Dermis blood vessel endothelial cell (primary cell): ENCODE measurements around the gene CNTF. TPM values are rescaled to one million over a fixed set of nuclear protein-coding genes. Genes with fewer than 3 reads are reported as not detected.

ENCODE experiments used
- DNase-seq: peaks from one replicate; pipeline ENCODE4 v3.0.0; 2010
- total RNA-seq: library from RNA; depleted of rRNA; stranded (reverse); fragments of >200 nt; gene quantifications from 2 replicates; pipeline ENCODE4 v1.2.3, GENCODE V29; 2014

CNTF gene
- total RNA-seq, 1 donor from 2014 or later: 1.7 TPM

DNA sequence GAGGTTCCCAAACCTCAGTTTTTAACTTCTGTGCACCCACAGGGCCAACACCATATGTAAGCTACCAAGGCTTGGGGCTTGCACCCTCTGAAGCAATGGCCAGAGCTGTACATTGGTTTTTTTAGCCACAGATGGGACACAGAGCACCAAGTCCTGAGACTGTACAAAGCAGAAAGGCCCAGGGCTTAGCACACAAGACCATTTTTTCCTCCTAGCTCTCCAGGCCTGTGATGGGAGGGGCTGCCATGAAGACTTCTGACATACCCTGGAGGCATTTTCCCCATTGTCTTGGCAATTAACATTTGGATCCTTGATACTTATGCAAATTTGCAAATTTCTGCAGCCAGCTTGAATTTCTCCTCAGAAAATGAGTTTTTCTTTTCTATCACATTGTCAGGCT, 23.4 kb downstream of the CNTF start:
- DNase-seq: no peak

DNA sequence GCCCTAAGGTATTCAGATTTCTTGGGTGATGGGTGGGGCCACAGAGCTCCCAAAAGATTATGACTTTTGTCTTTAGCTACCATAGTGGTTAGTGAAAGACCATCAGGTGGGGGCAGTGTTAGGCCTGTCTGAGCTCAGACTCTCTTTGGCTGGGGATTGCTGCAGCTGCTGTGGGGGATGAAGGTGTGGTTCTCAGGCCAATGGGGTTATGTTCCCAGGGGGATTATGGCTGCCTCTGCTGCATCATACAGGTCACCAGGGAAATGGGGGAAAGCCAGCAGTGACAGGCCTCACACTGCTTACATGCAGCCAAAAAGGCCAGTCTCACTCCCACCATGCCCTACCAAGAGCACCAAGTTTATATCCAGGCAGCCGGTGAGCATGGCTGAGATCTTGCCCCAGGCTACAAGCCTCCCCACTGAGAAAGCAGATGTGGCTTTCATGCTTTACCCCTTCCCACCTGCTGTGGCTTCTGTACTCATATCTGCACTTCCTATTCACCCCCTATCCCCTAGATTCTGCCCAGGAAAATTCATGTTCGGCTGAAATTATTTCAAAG, 24.8 kb downstream of the CNTF start:
- DNase-seq: no peak

GRCh38 chr11:58647866-58648265, 25.4 kb downstream of the CNTF start:
- no peak for DNase-seq

- DNase-seq: no peak
These were observed 27.2 kb downstream of the CNTF start for GRCh38 chr11:58649623-58650022.

DNA sequence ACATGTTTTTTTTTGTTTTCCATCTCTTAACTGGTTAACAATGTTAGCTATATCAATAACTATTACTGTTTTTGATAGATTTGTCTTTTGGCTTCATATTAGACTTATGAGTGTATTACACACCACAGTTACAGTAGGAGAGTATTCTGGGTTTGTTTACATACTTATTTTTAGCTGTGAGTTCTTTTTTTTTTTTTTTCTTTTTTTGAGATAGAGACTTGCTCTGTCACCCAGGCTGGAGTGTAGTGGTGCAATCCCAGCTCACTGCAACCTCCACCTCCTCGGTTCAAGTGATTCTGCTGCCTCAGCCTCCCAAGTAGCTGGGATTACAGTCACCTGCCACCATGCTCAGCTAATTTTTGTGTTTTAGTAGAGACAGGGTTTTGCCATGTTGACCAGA, 28.0 kb downstream of the CNTF start:
- no peak for DNase-seq

DNA sequence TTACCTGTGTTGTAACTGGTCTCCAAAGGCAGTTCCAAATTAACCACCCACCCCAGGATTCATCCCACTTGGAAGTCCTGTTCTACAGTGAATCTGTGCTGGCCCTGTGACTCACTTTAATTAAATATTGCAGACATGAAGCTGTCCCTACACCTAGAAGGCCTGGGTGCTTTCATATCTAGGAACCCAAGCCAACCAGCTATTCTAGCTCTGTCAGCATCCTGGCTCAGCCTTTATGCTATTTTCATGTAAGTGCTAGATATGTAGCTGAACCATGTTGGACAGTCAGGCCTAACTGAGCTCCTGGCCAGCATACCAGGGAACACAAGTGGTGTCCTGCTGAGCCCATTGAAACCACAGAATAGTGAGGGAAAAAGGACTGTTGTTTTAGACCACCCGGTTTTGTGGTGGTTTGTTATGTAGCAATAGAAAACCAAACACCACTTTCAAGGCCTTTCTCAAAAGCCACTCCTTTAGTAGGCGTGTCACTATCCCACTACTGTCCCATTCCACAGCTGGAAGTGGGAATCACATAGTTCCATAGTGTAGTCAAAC, 30.3 kb downstream of the CNTF start:
- no peak for DNase-seq

GRCh38 chr11:58654079-58654907, 31.8 kb downstream of the CNTF start:
- peak; percentile 85 for DNase-seq

DNA sequence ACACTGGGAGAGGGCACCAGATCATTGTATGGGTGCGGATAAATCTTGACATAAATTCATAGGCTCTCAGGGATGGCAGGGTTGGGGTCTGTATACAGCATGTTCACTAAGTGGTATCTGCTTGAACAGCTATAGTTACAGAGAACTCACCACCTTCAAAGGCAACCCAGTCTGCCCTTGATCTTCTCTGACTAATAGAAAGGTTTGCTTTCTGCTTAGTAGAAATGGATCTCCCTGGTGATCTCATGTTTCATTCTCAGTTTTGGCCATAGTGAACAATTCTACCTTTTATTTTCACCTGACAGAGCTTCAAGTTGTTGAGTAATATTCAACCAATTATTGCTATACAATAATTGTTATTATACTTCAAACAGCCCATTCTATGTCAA, 32.4 kb downstream of the CNTF start:
- DNase-seq: no peak

DNA sequence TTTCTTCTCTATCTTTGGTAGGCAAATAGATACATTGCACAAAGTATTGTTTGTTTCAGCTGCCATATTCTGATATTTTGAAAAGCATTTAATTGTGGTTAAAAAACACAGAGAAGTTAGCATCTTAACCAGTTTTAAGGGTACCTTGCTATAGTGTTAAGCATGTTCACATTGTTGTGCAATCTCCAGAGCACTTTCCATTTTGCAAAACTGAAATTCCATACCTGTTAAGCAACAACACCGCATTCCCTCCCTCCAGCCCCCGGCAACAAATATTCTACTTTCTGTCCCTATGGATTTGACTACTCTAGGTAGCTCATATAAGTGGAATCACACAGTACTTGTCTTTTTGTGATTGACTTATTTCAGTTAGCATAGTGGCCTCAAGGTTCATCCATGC, 33.9 kb downstream of the CNTF start:
- no peak for DNase-seq

- DNase-seq: no peak
These were observed 36.2 kb downstream of the CNTF start for GRCh38 chr11:58658623-58659022.

GRCh38 chr11:58659404-58659803, 36.9 kb downstream of the CNTF start:
- no peak for DNase-seq

GRCh38 chr11:58659910-58660570, 37.6 kb downstream of the CNTF start:
- no peak for DNase-seq

GRCh38 chr11:58671983-58672633, 49.6 kb downstream of the CNTF start:
- no peak for DNase-seq

- DNase-seq: peak; percentile 14
These were observed 52.1 kb downstream of the CNTF start for GRCh38 chr11:58674609-58675008.

Other genes starting within 250 kb of the CNTF start
- not detected in 2 replicates for gene OR5B3, start 215.8 kb upstream of the CNTF start, total RNA-seq
- not detected in 2 replicates for gene OR5B2, start 194.5 kb upstream of the CNTF start, total RNA-seq
- not detected in 2 replicates for gene OR5B12, start 180.4 kb upstream of the CNTF start, total RNA-seq
- not detected in 2 replicates for gene OR5B21, start 114.6 kb upstream of the CNTF start, total RNA-seq
- 2.2 and 3.4 TPM in 2 replicates for gene LPXN, start 46.8 kb upstream of the CNTF start, total RNA-seq
- gene ZFP91, start 43.6 kb upstream of the CNTF start, total RNA-seq: 45.8 and 58.8 TPM in 2 replicates
- under 0.01 TPM in 1 of 2 replicates, not detected in the other for gene GLYAT, start 109.3 kb downstream of the CNTF start, total RNA-seq
- gene GLYATL2, start 222.0 kb downstream of the CNTF start, total RNA-seq: 0.09 TPM in 1 of 2 replicates, not detected in the other